Hematopoietic multipotent progenitor cell treated with erythropoietin and hydrocortisone succinate and interleukin-3 and kit ligand, for 8 days (in vitro differentiated cells): ENCODE data around the gene NT5M.

Experiments
- DNase-seq: peaks from one replicate; pipeline ENCODE4 v3.0.0-alpha.2; 2015

Gene NT5M

DNA sequence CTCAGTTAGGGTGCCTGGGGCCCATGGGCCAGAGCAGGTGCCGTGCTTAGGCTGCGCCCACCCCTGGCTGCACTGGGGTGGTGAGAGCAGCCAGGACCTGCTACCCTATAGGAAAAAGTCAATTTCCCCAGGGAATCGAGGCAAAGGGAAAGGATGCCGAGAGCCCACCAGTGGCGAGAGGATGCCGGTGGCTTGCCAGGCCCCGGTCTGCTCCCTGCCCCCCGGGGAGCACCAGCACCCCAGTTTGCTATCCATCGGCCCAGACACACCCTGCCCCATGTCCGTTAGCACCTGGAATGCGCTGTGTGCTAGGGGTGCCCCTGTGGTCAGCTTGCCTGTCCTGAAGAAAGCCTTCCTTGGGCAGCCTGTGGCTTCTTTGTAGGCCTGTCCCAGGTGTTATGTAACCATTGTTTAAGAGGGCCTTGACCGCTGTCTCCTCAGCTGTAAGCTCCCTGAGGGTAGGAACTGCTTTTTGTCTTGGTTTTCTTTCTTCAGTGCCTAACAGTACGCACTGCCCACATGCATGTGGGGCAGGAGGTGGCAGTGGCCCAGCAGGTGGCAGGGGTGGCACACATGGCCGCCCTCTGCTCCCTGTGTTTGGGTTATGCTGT is 40.8 kb downstream of the NT5M start:
- DNase-seq = no peak

DNA sequence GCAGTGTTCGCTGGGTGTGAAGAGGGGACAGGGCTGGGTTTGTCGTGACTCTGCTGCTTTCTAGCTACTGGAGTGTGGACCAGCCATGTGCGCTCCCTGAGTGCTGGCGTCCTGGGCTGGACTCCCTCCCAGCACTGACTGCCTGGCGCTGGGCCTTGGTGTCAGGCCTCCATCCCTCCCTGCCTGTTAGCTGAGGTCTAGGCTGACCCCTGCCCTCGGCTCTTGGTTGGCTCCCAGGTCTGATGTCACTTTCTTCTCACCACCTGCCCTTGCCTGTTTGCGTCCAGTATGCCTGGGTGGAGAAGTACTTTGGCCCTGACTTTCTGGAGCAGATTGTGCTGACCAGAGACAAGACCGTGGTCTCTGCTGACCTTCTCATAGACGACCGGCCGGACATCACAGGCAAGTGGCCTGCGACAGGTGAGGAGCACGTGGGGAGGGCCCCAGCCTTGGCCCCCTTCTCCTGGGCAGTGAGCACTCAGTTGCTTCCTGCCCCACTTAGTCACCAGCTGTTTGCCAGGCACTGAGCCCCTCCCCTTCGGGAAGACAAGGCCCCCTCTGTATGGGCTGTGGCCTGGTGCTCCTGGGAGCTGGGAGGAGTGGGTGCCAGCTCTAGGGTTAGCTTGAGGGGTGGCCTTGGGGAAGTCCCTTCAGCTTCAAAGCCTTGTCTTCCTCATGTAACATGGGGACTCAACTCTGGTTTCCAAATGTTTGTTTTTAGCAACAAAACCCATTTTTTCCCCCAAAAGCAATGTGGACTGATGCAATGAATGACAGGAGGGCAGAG is 41.5 kb downstream of the NT5M start:
- no peak for DNase-seq

GRCh38 chr17:17345294-17345597 is 42.1 kb downstream of the NT5M start:
- no peak for DNase-seq

- DNase-seq = no peak
These were observed 42.7 kb downstream of the NT5M start for GRCh38 chr17:17345686-17346427.

DNA sequence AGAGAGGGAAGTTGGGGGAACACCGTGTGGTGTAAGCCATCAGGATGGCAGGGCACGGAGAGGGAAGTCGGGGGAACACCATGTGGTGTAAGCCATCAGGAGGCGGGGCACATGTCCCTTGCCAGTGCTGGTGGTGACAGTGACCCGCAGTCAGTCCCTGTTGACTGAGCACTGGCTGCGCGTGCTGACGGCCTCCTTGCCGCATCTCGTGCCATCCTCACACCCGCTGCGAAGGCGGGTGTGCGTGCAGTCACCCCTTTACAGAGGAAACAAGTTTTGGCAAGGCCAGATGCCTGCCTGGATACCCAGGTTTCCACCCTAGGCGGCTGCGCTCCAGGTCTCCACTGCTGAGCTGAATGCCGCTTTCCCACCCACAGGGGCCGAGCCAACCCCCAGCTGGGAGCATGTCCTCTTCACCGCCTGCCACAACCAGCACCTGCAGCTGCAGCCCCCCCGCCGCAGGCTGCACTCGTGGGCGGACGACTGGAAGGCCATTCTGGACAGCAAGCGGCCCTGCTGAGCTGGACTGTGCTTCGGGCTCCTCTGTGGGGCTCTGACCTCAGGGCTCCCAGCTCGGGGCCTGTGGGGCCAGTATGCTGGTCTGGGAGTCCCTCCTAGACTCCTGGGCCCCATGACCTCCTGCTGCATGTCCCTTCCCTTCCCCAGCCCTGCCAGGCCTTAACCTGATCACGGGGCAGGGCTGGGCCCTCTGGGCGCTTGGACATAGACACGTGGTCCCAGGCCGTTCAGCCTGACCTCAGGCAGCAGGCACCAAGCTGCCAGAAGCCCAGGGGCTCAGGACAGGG is 43.5 kb downstream of the NT5M start:
- no peak for DNase-seq

- DNase-seq = no peak
These were observed 44.2 kb downstream of the NT5M start for GRCh38 chr17:17347234-17347955.

GRCh38 chr17:17347956-17348871 is 45.0 kb downstream of the NT5M start:
- DNase-seq = no peak

GRCh38 chr17:17348872-17349723 is 45.9 kb downstream of the NT5M start:
- DNase-seq = no peak

DNA sequence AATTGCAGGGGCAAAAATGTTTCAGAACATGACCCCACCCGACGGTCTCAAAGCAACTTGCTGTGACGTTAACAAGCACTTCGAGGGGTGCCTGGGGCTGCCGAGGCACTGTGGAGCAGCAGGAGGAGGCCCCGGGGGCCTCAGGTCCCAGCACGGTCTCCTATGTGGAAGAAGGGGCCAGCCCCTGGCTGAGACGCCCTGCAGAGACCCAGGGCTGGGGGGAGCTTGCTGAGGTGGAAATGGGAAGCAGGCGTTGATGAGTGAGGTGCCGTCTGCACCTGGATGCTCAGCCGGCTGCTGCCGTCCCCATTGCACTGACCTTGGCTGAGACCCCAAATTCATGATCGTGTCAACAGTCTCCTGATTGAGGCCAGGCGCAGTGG is 46.5 kb downstream of the NT5M start:
- no peak for DNase-seq

GRCh38 chr17:17350491-17351355 is 47.5 kb downstream of the NT5M start:
- no peak for DNase-seq

DNA sequence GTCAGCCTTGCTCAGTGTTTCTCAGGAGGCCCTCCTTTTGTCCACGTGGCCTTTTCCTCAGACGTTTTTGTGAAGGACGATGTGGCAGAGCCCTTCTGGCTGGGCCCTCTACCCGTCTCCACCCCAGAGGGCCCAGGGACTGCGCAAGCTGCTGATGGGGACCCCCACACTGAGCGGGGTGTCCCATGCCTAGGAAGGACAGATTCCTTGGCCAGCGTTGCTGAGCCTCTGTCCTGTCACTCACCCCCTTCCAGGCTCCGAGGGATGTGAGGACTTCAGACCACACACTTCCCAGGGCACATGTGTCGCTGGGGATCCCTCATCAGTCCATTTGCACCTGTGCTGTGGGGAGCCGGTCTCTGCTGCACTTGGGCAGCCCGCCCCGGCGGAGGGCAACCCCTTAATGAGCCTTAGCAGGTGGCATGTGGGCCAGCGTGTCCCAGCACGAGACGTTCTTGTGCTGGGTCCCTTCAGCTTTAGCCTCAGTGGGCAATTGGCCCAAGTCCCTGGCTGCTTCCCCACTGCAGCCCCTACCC is 48.3 kb downstream of the NT5M start:
- no peak for DNase-seq

DNA sequence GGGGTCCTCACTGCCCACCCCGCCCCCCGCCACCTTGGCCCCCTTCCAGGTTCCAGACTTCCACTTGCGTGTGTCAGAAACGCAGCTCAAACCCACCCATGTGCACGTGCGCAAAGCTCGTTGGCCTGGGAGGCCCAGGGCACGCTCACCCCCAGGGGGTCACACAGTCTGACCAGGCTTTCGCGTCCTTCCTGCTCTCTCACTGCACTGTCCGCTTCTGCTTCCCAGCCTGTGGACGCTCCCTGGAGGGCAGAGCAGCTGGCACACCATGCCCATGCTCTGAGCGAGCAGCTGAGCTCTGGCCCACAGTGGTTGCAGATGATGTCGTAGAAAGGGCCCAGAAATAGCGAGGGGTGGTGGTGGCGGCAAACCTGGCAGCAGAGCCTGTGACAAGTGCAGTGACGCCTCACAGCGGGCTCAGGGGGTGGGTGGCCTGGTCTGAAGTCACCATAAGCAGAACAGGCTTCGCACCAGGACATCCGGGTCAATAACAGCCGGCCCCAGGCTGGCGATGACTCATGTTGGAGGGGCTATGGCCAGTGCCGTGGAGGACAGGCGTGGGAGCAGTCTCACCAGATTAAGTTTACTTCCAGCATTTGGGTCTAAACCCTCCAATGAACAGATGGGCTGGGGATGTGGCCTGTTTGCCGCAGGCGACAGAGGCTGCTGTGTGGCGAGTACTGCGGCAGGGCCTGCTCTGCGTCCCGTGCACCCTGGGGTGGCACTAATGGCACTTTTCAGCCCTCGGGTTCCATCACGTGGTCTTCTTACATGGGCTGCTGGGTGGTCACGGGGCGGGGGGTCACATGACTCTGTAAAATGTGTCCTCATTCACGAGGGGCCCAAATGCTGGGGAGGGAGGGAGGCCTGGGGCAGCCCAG is 49.0 kb downstream of the NT5M start:
- DNase-seq = no peak

GRCh38 chr17:17352836-17353624 is 49.9 kb downstream of the NT5M start:
- DNase-seq = no peak

- DNase-seq = no peak
These were observed 50.7 kb downstream of the NT5M start for GRCh38 chr17:17353625-17354484.

GRCh38 chr17:17354560-17355349 is 51.6 kb downstream of the NT5M start:
- peak; percentile 77 for DNase-seq
